Stimulated activated naive CD4-positive, alpha-beta T cell (primary cell): ENCODE data around the gene TBC1D22A.

Experiments used
- DNase-seq, 6 experiments: peaks; one replicate each; lab custom pipeline; 2025; lab: John Stamatoyannopoulos, UW

The TBC1D22A gene

DNA sequence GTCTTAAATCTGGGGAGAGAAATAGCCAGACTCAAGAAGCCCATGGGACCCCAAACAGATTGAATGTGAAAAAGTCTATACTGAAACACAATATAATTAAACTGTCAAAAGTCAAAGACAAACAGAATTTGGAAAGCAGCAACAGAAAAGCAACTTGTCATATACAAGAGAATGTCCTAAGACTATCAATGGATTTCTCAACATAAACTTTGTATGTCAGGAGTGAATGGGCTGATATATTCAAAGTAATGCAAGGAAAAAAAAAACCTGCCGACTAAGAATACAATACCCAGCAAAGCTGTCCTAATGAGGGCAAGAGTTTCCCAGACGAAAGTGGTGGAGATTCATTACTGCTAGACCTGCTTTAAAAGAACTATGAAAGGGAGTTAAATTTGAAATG, 73.2 kb downstream of the TBC1D22A start:
- no peak for DNase-seq

- no peak for DNase-seq
Measured at GRCh38 chr22:46841522-46841921, 79.1 kb downstream of the TBC1D22A start.

- DNase-seq: no peak
Measured at GRCh38 chr22:46842606-46843005, 80.2 kb downstream of the TBC1D22A start.

DNA sequence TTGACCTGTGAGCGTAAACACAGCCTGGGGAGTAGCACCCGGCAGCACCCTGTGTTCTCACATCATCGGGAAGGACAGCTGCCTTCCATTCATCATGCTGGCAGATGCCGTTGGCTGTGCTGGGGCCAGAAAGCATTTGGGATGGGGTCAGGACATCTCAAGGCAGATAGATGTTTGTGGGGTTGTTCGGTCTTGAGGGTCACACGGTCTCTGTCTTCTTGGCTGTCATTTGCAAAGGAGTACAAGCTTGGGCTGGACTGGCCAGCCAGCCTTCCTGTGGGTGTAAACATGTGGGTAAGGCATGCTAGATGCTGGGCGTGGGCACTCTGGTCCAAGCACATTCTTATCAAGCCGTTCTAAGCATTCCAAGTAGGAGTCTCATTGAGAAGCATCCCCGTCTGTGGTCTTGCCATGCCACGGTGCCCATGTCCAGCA, 81.4 kb downstream of the TBC1D22A start:
- no peak for DNase-seq

GRCh38 chr22:46844606-46845210, 82.3 kb downstream of the TBC1D22A start:
- no peak for DNase-seq

DNA sequence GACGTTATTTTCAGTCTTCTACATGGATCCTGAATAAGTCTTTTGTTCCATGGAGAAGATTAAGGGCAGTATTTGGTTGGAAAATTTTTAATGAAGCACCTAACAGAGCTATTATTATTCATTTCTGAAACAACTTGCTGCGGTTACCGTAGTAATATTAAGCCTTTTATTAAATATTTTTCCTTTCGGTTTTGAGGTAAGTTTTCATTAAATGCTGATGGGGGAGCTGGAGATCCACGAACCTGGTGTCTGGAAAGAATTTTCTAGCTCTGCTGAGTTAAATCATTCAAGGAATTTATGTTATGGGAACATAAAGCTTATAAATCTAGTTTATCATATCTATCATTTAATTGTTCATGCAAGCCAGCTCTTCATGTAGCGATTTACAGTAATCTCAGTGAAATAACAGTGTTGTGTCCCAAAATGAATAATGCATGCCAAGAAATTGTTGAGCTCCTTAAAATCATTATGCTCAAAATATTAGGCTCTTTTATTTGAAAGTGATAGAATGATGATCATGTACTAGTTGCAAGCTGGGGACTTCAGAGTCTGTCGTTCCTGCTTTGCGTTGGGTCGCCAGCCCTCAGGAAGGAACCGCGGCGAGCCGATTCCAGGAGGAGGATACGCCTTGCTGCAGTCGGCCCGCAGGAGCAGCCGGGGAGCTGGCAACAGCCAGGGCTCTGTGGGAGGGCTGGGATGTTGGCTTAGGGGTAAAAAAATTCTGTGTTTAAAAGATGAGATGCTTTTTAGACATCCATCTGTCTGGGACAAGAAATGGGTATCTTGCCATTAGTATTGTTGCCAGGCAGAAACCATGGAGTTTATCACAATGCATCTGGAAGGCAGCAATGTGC, 83.1 kb downstream of the TBC1D22A start:
- DNase-seq: no peak

DNA sequence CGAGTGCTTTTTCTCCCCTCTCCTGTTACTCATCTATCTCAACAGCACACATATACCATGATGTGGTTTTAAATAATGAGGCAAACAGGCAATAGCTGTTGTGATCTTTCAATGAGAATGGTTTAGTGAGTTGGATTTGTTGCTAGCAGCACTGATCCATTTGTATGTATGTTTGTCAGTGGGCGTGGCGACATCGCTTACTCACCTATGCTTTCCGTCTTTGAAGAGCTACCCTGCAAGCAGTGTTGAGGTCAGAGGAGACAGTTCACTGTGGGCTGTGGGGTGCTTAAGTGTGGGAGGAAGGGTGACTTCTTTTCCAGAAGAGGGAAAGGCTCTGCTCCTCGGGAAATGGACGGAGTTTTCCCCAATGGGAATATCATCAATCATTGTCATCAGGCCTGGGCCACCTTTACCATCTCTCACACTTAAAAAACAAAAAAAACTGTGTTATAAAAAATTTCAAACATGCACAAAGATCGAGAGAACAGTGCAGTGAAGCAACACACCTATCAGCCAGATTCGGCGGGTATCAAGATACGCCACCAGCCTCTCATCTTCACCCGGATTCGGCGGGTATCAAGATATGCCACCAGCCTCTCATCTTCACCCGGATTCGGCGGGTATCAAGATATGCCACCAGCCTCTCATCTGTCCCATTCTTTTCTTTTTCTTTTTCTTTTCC, 83.8 kb downstream of the TBC1D22A start:
- DNase-seq: no peak

DNA sequence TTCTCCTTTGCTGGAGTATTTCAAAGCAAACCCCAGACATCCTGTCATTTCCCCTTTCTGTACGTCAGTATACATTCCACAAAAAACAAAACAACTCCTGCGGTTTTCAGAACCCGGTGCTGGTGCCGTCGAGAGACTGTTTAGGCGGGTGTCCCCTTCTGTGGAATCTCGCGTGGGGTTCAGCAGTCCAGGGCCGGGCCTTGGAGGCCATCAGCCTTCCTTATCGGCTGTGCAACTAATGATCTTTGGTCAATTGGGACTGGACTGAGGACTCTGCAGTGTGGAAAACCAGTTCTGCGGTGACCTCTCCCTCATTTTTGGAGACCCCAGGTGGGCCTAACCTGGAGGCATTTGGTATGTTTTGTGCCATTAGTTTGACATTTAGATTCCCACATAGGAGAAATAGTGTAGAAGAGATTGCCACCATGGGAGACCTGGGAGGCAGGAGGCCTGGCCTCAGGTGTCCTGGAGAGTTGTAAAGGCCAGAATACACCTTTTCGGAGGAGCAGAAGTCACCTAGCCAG, 84.4 kb downstream of the TBC1D22A start:
- DNase-seq: no peak

DNA sequence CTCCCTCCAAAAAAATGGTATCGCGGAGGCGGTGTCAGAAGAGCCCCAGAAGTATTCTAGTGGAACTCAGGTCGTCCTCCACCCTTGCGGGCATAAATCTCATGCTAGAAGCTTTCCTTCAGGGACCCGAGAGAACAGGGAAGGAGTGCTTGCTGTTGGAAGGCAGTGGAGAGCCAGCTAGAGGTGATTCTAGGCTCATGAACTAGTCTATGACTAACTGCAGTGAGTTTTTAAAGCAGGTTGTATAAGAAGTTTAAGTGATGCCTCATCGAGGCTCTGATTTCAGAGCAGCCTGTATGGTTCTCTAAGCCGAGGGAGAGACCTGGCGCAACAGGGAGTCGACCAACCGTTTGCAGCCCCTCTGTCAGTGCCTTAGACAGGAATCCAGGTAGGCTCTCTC, 85.7 kb downstream of the TBC1D22A start:
- DNase-seq: no peak

GRCh38 chr22:46849101-46849500, 86.7 kb downstream of the TBC1D22A start:
- no peak for DNase-seq

DNA sequence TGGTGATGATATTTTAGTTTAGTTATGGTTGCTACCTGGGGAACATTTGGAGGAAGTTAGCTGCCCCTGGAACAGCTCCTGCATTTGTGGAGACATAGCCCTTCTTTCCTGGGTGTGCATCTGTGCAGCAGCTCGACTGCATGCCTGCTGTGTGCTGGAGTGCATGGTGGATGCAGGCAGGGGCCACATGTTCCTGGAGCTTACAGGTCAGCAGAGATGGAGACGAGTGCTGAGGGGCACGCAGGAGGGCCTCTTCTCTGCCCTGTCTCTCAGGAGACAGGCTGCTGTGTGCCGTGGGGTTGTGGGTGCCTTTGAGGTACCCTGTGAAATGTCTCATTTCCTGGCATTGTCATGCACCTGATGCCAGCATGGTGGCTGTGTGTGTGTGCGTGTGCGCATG, 87.5 kb downstream of the TBC1D22A start:
- DNase-seq: no peak

DNA sequence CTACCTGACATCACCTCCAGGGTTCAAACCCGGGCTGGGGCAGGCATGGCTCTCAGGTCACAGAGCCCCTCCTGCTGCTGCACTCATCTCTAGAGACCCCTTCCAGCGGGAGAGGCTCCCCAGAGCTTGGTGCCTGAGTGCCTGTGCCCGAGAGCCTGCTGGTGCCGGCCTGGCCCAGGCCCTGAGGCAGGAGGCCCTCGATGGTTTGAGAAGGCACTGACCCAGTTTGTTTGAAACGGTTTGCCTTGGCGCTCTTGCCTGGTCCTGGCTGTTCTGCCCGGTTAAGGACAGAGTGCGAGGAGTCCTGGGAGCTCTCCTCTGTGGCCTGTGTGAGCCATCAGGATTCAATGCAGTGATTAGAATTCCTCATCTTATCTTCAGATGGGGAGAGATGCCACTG, 88.9 kb downstream of the TBC1D22A start:
- DNase-seq: no peak

GRCh38 chr22:46851941-46852340, 89.5 kb downstream of the TBC1D22A start:
- no peak for DNase-seq

- DNase-seq: no peak
Measured at GRCh38 chr22:46852771-46853170, 90.3 kb downstream of the TBC1D22A start.

DNA sequence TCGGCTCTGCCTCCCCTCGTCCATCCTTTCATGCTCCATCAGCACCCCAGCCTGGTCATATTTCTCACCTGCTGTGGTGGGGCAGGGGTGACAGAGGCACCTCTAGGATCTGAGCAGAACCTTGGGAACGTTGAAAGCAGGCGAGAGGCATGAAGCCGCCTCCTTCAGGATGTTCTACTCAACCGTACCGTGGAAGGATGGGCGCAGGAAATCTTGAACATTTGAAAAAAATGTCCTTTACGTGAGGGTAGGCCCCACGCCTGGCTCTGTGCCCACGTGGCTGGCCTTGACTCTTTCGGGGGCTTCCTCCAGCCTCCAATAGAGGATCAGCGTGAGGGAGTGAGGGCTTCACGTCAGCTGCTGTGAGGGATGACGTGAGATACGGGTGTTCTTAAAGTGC, 90.7 kb downstream of the TBC1D22A start:
- DNase-seq: no peak

GRCh38 chr22:46854125-46854870, 91.8 kb downstream of the TBC1D22A start:
- no peak for DNase-seq

DNA sequence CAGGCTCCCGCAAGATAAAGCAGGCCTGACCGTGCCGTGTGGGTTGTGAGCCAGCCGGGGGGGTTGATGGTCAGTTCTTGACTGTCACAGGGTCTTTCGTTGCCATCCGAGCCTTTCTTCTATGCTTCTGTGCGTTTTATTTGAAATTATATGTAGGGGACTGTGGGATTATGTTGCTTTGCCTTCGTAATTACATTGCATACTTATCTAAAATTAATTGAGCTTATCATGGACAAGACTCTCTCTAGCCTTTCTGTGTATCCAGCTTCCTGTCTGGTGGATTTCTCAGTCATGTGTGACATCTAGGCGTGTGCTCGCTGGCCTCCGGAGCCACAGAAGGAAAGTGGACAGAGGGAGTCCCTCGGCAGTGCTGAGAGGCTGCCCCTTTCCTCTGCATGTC, 93.2 kb downstream of the TBC1D22A start:
- DNase-seq: no peak

DNA sequence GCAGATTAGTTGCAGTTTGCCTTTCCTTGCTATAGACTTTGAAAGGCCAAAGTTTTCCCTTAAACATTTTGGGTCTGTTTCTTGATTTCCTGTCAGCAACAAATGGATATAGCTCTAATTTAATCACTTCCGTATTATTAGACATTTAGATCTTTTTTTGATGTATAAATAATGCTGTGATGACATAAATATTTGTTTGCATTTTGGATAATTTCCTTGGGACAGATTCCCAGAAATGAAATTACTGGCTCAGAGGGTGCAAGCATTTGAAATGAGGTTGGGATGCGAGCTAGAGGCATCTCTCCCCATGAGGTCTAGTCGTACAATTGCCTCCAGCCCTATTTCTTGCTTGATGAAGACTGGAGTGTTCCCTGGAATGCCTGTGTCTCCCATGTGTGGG, 94.2 kb downstream of the TBC1D22A start:
- DNase-seq: no peak

- no peak for DNase-seq
Measured at GRCh38 chr22:46857142-46857884, 94.9 kb downstream of the TBC1D22A start.

DNA sequence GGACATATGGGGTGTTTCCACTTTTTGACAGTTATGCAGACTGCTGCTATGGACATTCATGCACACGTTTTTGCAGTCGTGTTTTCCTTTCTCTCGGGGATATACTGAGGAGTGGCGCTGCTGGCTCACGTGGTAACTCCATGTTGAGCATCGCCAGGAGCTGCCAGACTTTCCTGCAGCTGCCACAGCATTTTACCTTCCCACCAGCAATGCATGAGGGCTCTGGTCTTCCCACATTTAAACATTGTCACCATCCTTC, 95.4 kb downstream of the TBC1D22A start:
- no peak for DNase-seq

- no peak for DNase-seq
Measured at GRCh38 chr22:46858181-46858771, 95.8 kb downstream of the TBC1D22A start.
